Osteoblast (primary cell): Measurements from ENCODE around the gene TMEM255B. TPM values are rescaled to one million over a fixed set of nuclear protein-coding genes. Genes with fewer than 3 reads are reported as not detected.

Source experiments
- DNase-seq: peaks from one replicate; pipeline ENCODE4 v3.0.0; 2011; ENCODE audit warnings: low spot score, mixed read lengths; ENCODE audit not compliant: insufficient read length; ENCODE audit errors: missing footprints
- H2AFZ ChIP-seq: 2 replicates; pipeline ENCODE4 v1.6.0; 2011; ENCODE audit warnings: mild to moderate bottlenecking, low read length
- H3K27ac ChIP-seq: 2 replicates; pipeline ENCODE4 v1.5.1; 2011; ENCODE audit warnings: mild to moderate bottlenecking, low read depth, low read length, moderate library complexity
- H3K27me3 ChIP-seq: 2 replicates; pipeline ENCODE4 v1.6.0; 2012; ENCODE audit warnings: mild to moderate bottlenecking, control low read depth, inconsistent platforms, low read length, moderate library complexity; ENCODE audit not compliant: insufficient read depth
- H3K36me3 ChIP-seq: 2 replicates; pipeline ENCODE4 v1.5.1; 2011; ENCODE audit warnings: mild to moderate bottlenecking, low read length, control low read depth, moderate library complexity; ENCODE audit not compliant: insufficient read depth
- H3K4me1 ChIP-seq: 2 replicates; pipeline ENCODE4 v1.5.1; 2011; ENCODE audit warnings: mild to moderate bottlenecking, low read length, control low read depth, moderate library complexity; ENCODE audit not compliant: insufficient read depth
- H3K4me2 ChIP-seq: 2 replicates; pipeline ENCODE4 v1.6.0; 2011; ENCODE audit warnings: mild to moderate bottlenecking, low read length; ENCODE audit not compliant: insufficient read depth
- H3K4me3 ChIP-seq: fragments of 200-600 bp; sonication (generic); 3 replicates; pipeline ENCODE4 v1.5.1; 2012; ENCODE audit warnings: mild to moderate bottlenecking, low read length, inconsistent platforms; ENCODE audit not compliant: insufficient read depth
- H3K79me2 ChIP-seq: 2 replicates; pipeline ENCODE4 v1.6.0; 2012; ENCODE audit warnings: mild to moderate bottlenecking, low read length, control low read depth, inconsistent platforms; ENCODE audit not compliant: insufficient read depth
- H3K9me3 ChIP-seq: 2 replicates; pipeline ENCODE4 v1.5.1; 2011; ENCODE audit warnings: low read depth, low read length, control low read depth
- H4K20me1 ChIP-seq: 2 replicates; pipeline ENCODE4 v1.6.0; 2012; ENCODE audit warnings: mild to moderate bottlenecking, low read length, control low read depth; ENCODE audit not compliant: insufficient read depth
- total RNA-seq: library from RNA; depleted of rRNA; stranded (reverse); fragments of >200 nt; gene quantifications from 2 replicates; pipeline ENCODE4 v1.2.3, GENCODE V29; 2012
- TF ChIP-seq, protein P1 (sequence below): IDR thresholded peaks from 2 replicates; pipeline ENCODE4 v1.5.1; 2011; ENCODE audit warnings: mild to moderate bottlenecking, low read depth, low read length, moderate library complexity; ENCODE audit errors: extremely low read depth

The TMEM255B gene
- total RNA-seq, 1 donor: 1.8 TPM

DNA sequence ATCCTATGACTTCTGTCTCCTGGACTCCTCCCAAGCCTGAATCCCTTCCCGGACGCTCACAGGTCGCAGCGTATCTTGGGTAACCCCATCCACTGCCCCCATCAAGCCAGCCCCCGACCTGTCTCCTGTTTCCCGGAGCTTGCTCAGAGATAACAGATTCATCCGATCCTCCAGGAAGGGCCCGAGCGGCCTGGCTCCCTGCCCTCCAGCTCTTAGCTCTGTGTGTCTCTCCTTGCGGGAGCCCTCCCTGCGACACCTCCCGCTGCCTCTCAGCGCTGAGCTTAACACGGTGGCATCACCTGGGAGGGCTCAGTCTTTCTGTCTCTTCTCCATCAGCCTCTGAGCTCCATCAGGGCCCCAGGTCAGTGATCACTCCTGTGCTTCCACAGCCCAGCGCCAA, 4.3 kb upstream of the TMEM255B start:
- Histone ChIP-seq H4K20me1 (no peaks in the 10 kb centered on the region), H3K27ac (no peak overlapping the region), H2AFZ (no peak overlapping the region), H3K36me3 (no peaks in the 10 kb centered on the region), H3K4me2 (no peak overlapping the region), H3K9me3 (no peaks in the 10 kb centered on the region), H3K4me1 (peaks cover 9% of the 10 kb centered on the region), H3K4me3 (no peak overlapping the region), H3K27me3 (peaks cover 8% of the 10 kb centered on the region), H3K79me2 (no peaks in the 10 kb centered on the region)
- DNase-seq: peak; percentile 57
- TF ChIP-seq, protein P1, sequence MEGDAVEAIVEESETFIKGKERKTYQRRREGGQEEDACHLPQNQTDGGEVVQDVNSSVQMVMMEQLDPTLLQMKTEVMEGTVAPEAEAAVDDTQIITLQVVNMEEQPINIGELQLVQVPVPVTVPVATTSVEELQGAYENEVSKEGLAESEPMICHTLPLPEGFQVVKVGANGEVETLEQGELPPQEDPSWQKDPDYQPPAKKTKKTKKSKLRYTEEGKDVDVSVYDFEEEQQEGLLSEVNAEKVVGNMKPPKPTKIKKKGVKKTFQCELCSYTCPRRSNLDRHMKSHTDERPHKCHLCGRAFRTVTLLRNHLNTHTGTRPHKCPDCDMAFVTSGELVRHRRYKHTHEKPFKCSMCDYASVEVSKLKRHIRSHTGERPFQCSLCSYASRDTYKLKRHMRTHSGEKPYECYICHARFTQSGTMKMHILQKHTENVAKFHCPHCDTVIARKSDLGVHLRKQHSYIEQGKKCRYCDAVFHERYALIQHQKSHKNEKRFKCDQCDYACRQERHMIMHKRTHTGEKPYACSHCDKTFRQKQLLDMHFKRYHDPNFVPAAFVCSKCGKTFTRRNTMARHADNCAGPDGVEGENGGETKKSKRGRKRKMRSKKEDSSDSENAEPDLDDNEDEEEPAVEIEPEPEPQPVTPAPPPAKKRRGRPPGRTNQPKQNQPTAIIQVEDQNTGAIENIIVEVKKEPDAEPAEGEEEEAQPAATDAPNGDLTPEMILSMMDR: no peak

GRCh38 chr13:113756441-113757097, 2.5 kb upstream of the TMEM255B start:
- no peak overlapping the region for H3K4me3 ChIP-seq
- peaks cover 13% of the 10 kb centered on the region for H3K4me1 ChIP-seq
- peak; percentile 23 for DNase-seq

GRCh38 chr13:113759525-113760137, 605 bp downstream of the TMEM255B start:
- Histone ChIP-seq H3K79me2 (no peaks in the 10 kb centered on the region), H3K4me2 (peak overlapping the region; percentile 83), H2AFZ (peak overlapping the region; percentile 82), H3K4me3 (peak overlapping the region; percentile 75), H3K27me3 (peaks cover 33% of the 10 kb centered on the region), H3K27ac (no peak overlapping the region), H4K20me1 (peaks cover 2% of the 10 kb centered on the region), H3K9me3 (no peaks in the 10 kb centered on the region), H3K36me3 (no peaks in the 10 kb centered on the region), H3K4me1 (peaks cover 13% of the 10 kb centered on the region)
- TF ChIP-seq, protein P1: no peak
- peak; percentile 83 for DNase-seq

More at GRCh38 chr13:113756441-113757097, 2.5 kb upstream of the TMEM255B start:
- no peaks in the 10 kb centered on the region for H3K9me3 ChIP-seq
- no peaks in the 10 kb centered on the region for H3K79me2 ChIP-seq
- H2AFZ ChIP-seq: no peak overlapping the region
- H3K4me2 ChIP-seq: no peak overlapping the region
- TF ChIP-seq, protein P1: no peak
- no peaks in the 10 kb centered on the region for H3K36me3 ChIP-seq
- peaks cover 25% of the 10 kb centered on the region for H3K27me3 ChIP-seq
- H3K27ac ChIP-seq: no peak overlapping the region
- no peaks in the 10 kb centered on the region for H4K20me1 ChIP-seq

GRCh38 chr13:113761136-113761535, 2.1 kb downstream of the TMEM255B start:
- Histone ChIP-seq H3K36me3 (no peaks in the 10 kb centered on the region), H3K79me2 (no peaks in the 10 kb centered on the region), H3K4me2 (no peak overlapping the region), H2AFZ (no peak overlapping the region), H3K4me1 (peaks cover 13% of the 10 kb centered on the region), H3K27me3 (peaks cover 33% of the 10 kb centered on the region), H4K20me1 (peaks cover 2% of the 10 kb centered on the region), H3K9me3 (no peaks in the 10 kb centered on the region), H3K27ac (no peak overlapping the region), H3K4me3 (no peak overlapping the region)
- TF ChIP-seq, protein P1: no peak
- peak; percentile 68 for DNase-seq
